A673 (cell line): ENCODE data around the gene GSTO2. TPM values are rescaled to one million over a fixed set of nuclear protein-coding genes. Genes with fewer than 3 reads are reported as not detected.

ENCODE experiments used
- BruUV-seq: library from RNA; stranded (reverse); fragments of 400-500 nt; replicated peaks from 2 replicates; lab custom pipeline; 2021; lab: Mats Ljungman, UMichigan
- CTCF ChIA-PET: fragments of 300-600 bp; sonication (Branson Sonifier 250); formaldehyde crosslinking; loops from one replicate; lab custom pipeline; 2022; ENCODE audit warnings: antibody characterized with exemption; lab: Charles Lee
- POLR2A ChIA-PET: fragments of 300-600 bp; sonication (Branson Sonifier 250); formaldehyde crosslinking; loops from one replicate; lab custom pipeline; 2022; ENCODE audit warnings: antibody characterized with exemption; ENCODE audit not compliant: low non-redundant PET; lab: Charles Lee
- DNase-seq: peaks from one replicate; pipeline ENCODE4 v3.0.0-alpha.2; 2015; ENCODE audit warnings: low spot score
- H3K27ac ChIP-seq: fragments of 200-600 bp; sonication (generic); 2 replicates; pipeline ENCODE4 v1.5.1; 2016; ENCODE audit warnings: mixed run types, low read depth, mild to moderate bottlenecking, mixed read lengths, antibody characterized with exemption, low read length; ENCODE audit not compliant: poor library complexity, severe bottlenecking
- H3K27me3 ChIP-seq: fragments of 200-600 bp; sonication (generic); replicated peaks from 2 replicates; pipeline ENCODE4 v1.6.1; 2017; ENCODE audit warnings: mixed run types, low read depth, mild to moderate bottlenecking, mixed read lengths, antibody characterized with exemption, low read length; ENCODE audit not compliant: insufficient read depth, poor library complexity
- H3K36me3 ChIP-seq: fragments of 200-600 bp; sonication (generic); 2 replicates; pipeline ENCODE4 v1.6.1; 2016; ENCODE audit warnings: mixed run types, mild to moderate bottlenecking, mixed read lengths, antibody characterized with exemption, low read length; ENCODE audit not compliant: insufficient read depth, poor library complexity, severe bottlenecking
- H3K4me1 ChIP-seq: fragments of 200-600 bp; sonication (generic); 2 replicates; pipeline ENCODE4 v1.6.1; 2017; ENCODE audit warnings: mixed run types, mild to moderate bottlenecking, mixed read lengths, antibody characterized with exemption, low read length; ENCODE audit not compliant: insufficient read depth, poor library complexity, severe bottlenecking
- H3K4me3 ChIP-seq: fragments of 200-600 bp; sonication (generic); 2 replicates; pipeline ENCODE4 v1.5.1; 2016; ENCODE audit warnings: low read depth, mixed run types, mild to moderate bottlenecking, mixed read lengths, low read length; ENCODE audit not compliant: poor library complexity, severe bottlenecking
- H3K9me3 ChIP-seq: fragments of 200-600 bp; sonication (generic); 2 replicates; pipeline ENCODE4 v1.6.1; 2016; ENCODE audit warnings: mixed run types, low read depth, mild to moderate bottlenecking, mixed read lengths, antibody characterized with exemption, low read length; ENCODE audit not compliant: poor library complexity, severe bottlenecking
- CTCF ChIP-seq: fragments of 300-800, 200-600 bp; sonication (generic); conservative IDR thresholded peaks from 2 replicates; pipeline ENCODE4 v1.5.1; 2017; ENCODE audit warnings: low read depth, mild to moderate bottlenecking, antibody characterized with exemption, low read length, moderate library complexity, mixed read lengths
- EZH2 ChIP-seq: fragments of 200-600 bp; sonication (generic); IDR thresholded peaks from 2 replicates; pipeline ENCODE4 v1.6.1; 2017; ENCODE audit warnings: borderline replicate concordance, low read depth, mild to moderate bottlenecking, mixed read lengths, antibody characterized with exemption, low read length; ENCODE audit not compliant: poor library complexity, severe bottlenecking
- intact Hi-C: fragments of 100-400 bp; cut with micrococcal nuclease; formaldehyde crosslinking; loops from one replicate; pipeline ENCODE4 v1.10.0; 2022; ENCODE audit not compliant: unreplicated experiment
- total RNA-seq: library from RNA; stranded (reverse); gene quantifications from 2 replicates; pipeline ENCODE4 v1.2.3, GENCODE V29; 2021

GSTO2 gene
- total RNA-seq, 1 experiment from 2014 or later, result 0.26 TPM

GRCh38 chr10:104336821-104337467 lies 68.0 kb downstream of the GSTO2 start:
- Histone ChIP-seq H3K9me3 (no peaks in the 10 kb centered on the region), H3K27me3 (no peaks in the 10 kb centered on the region), H3K4me1 (peaks cover 42% of the 10 kb centered on the region), H3K4me3 (peak overlapping the region; percentile 72), H3K36me3 (no peaks in the 10 kb centered on the region), H3K27ac (peak overlapping the region; percentile 99)
- TSS peak; percentile 53 for BruUV-seq
- DNase-seq, result no peak
- POLR2A ChIA-PET, result no interaction called here
- intact Hi-C loops, result no loop called here
- TF ChIP-seq CTCF, result no peak
- TF ChIP-seq EZH2, result no peak
- CTCF ChIA-PET, result interaction anchor here (0.7 to 1.4 kb wide), 3 partner anchors 16 to 62 kb away, joined by 3 to 4 read pairs (median 4); partner anchors contain the start of gene CFAP58

GRCh38 chr10:104337521-104337984 lies 68.6 kb downstream of the GSTO2 start:
- peak overlapping the region; percentile 72 for H3K4me3 ChIP-seq
- H3K27ac ChIP-seq, result peak overlapping the region; percentile 99
- no TSS peak for BruUV-seq
- DNase-seq, result no peak
- no peaks in the 10 kb centered on the region for H3K27me3 ChIP-seq
- CTCF ChIA-PET, result interaction anchor here (0.9 to 1.4 kb wide), 3 partner anchors 8 to 63 kb away, joined by 3 to 4 read pairs (median 3); no protein-coding TSS in a partner anchor
- TF ChIP-seq CTCF (no peak), EZH2 (no peak)
- POLR2A ChIA-PET, result interaction anchor here (1.2 kb wide), 1 partner anchor 10 kb away, joined by 3 read pairs; no protein-coding TSS in a partner anchor
- H3K9me3 ChIP-seq, result no peaks in the 10 kb centered on the region
- H3K36me3 ChIP-seq, result no peaks in the 10 kb centered on the region
- peaks cover 36% of the 10 kb centered on the region for H3K4me1 ChIP-seq
- intact Hi-C loops, result no loop called here

GRCh38 chr10:104337985-104338735 lies 69.2 kb downstream of the GSTO2 start, which contains the start of gene ITPRIP:
Gene ITPRIP, minus strand, starts transcription at chr10:104338465. Its CDS starts 22,414 bp downstream, at chr10:104316051.
- no TSS peak for BruUV-seq
- TF ChIP-seq CTCF (peak; percentile 42), EZH2 (no peak)
- H3K27me3 ChIP-seq, result no peaks in the 10 kb centered on the region
- H3K4me3 ChIP-seq, result peak within 1 kb of the TSS; percentile 72
- peaks cover 31% of the 10 kb centered on the region for H3K4me1 ChIP-seq
- peak within 1 kb of the TSS; percentile 99 for H3K27ac ChIP-seq
- peak; percentile 86 for DNase-seq
- intact Hi-C loops, result no loop called here
- no peaks in the 10 kb centered on the region for H3K36me3 ChIP-seq
- no peaks in the 10 kb centered on the region for H3K9me3 ChIP-seq
- ChIA-PET CTCF (interaction anchor here (0.9 to 1.4 kb wide), 4 partner anchors 9 to 64 kb away, joined by 3 to 7 read pairs (median 4); partner anchors contain the start of gene CFAP58), POLR2A (interaction anchor here (0.6 to 1.4 kb wide), 3 partner anchors 9 to 1618 kb away, joined by 3 to 6 read pairs (median 4); no protein-coding TSS in a partner anchor)
